Mesenteric fat pad (tissue), 1 donor: ENCODE data around the gene ZNF841. TPM values are rescaled to one million over a fixed set of nuclear protein-coding genes. Genes with fewer than 3 reads are reported as not detected.
"Not testable (repeated sequence)": the region's sequence is repeated elsewhere in the genome, so short reads cannot be mapped to it uniquely, and the experiment has no call there.

Source experiments
- DNase-seq: peaks from one replicate; pipeline ENCODE4 v3.0.0-alpha.2; 2020; ENCODE audit warnings: low spot score
- long read RNA-seq: library from polyadenylated mRNA; unstranded; transcript quantifications from one replicate; pipeline ENCODE4 v2.0.0, GENCODE V29; 2020
- total RNA-seq: library from RNA; stranded (reverse); fragmentation: NEBNext Ultra II Directional; extraction: Animal tissue kit (Norgen Biotek cat#: 25700); gene quantifications from one replicate; pipeline ENCODE4 v1.2.1, GENCODE V29; 2021
- donor health status: DM: yes; HTN: yes; CAD: no.

ZNF841 gene
- total RNA-seq, result 17.9 TPM
- long read RNA-seq, partial matches to known transcripts, result 2 of 7 reads
- long read RNA-seq, other reads (novel, unspliced or antisense), result 5 of 7 reads

GRCh38 chr19:52095172-52096014 is at the start of gene ZNF841:
Gene ZNF841, minus strand, starts transcription at chr19:52095765. Its CDS starts 10,964 bp downstream, at chr19:52084801.
- DNase-seq, result peak; percentile 97

- no peak for DNase-seq
Observed at GRCh38 chr19:52142001-52142595, 46.5 kb upstream of the ZNF841 start.

GRCh38 chr19:52141203-52141602 is 45.6 kb upstream of the ZNF841 start:
- DNase-seq, result no peak

GRCh38 chr19:52140032-52140710 is 44.6 kb upstream of the ZNF841 start:
- DNase-seq, result no peak

GRCh38 chr19:52139252-52140031 is 43.9 kb upstream of the ZNF841 start, which contains the start of gene ZNF616:
Gene ZNF616, minus strand, starts transcription at chr19:52139938. Its CDS starts 9,426 bp downstream, at chr19:52130512.
- peak; percentile 99 for DNase-seq

- no peak for DNase-seq
Observed at GRCh38 chr19:52138983-52139251, 43.4 kb upstream of the ZNF841 start.

- DNase-seq, result no peak
Observed at GRCh38 chr19:52138278-52138982, 42.9 kb upstream of the ZNF841 start.

GRCh38 chr19:52120286-52120685 is 24.7 kb upstream of the ZNF841 start:
- no peak for DNase-seq

GRCh38 chr19:52115526-52116053 is 20.0 kb upstream of the ZNF841 start:
- no peak for DNase-seq

- DNase-seq, result no peak
Observed at GRCh38 chr19:52114691-52115090, 19.1 kb upstream of the ZNF841 start.

- no peak for DNase-seq
Observed at GRCh38 chr19:52112624-52113023, 17.1 kb upstream of the ZNF841 start.

- no peak for DNase-seq
Observed at GRCh38 chr19:52110780-52111179, 15.2 kb upstream of the ZNF841 start.

GRCh38 chr19:52102782-52103181 is 7.2 kb upstream of the ZNF841 start:
- no peak for DNase-seq

GRCh38 chr19:52101866-52102562 is 6.4 kb upstream of the ZNF841 start:
- no peak for DNase-seq

GRCh38 chr19:52099497-52100138 is 4.1 kb upstream of the ZNF841 start:
- DNase-seq, result no peak

- DNase-seq, result not testable (repeated sequence)
Observed at GRCh38 chr19:52096416-52096815, 851 bp upstream of the ZNF841 start.

- DNase-seq, result no peak
Observed at GRCh38 chr19:52094526-52095130, 937 bp downstream of the ZNF841 start.

- no peak for DNase-seq
Observed at GRCh38 chr19:52086481-52086880, 9.1 kb downstream of the ZNF841 start.

- DNase-seq, result no peak
Observed at GRCh38 chr19:52070496-52070895, 25.1 kb downstream of the ZNF841 start.
